ENCODE results near the gene NR1I2. TPM values are rescaled to one million over a fixed set of nuclear protein-coding genes. Genes with fewer than 3 reads are reported as not detected.

The NR1I2 gene
- total and polyA plus RNA-seq, 9 of the 15 experiments (the other 6 are each of a cell fraction or from before 2014, with no cell fraction given): not detected

DNA sequence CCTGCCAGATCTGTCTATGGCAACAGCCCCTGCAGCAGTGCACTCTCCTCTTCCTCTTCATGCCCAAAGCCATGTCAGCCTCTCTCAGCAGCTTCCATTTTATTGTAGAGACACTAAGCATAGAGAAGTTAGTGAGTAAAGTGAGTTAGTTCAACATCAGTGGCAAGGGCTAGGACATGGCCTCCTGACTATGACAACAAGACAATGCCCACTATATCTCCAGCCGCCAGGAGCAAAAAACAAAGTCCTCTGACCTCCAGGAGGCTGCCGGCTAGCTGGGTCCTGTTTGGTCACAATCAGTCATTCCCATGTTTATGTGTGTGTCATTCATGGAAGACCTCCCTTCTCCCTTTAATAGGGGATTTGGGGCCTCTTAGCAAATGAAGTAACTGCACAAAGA is 14.9 kb downstream of the NR1I2 start (continued):
- TF ChIP-seq, protein P1, sequence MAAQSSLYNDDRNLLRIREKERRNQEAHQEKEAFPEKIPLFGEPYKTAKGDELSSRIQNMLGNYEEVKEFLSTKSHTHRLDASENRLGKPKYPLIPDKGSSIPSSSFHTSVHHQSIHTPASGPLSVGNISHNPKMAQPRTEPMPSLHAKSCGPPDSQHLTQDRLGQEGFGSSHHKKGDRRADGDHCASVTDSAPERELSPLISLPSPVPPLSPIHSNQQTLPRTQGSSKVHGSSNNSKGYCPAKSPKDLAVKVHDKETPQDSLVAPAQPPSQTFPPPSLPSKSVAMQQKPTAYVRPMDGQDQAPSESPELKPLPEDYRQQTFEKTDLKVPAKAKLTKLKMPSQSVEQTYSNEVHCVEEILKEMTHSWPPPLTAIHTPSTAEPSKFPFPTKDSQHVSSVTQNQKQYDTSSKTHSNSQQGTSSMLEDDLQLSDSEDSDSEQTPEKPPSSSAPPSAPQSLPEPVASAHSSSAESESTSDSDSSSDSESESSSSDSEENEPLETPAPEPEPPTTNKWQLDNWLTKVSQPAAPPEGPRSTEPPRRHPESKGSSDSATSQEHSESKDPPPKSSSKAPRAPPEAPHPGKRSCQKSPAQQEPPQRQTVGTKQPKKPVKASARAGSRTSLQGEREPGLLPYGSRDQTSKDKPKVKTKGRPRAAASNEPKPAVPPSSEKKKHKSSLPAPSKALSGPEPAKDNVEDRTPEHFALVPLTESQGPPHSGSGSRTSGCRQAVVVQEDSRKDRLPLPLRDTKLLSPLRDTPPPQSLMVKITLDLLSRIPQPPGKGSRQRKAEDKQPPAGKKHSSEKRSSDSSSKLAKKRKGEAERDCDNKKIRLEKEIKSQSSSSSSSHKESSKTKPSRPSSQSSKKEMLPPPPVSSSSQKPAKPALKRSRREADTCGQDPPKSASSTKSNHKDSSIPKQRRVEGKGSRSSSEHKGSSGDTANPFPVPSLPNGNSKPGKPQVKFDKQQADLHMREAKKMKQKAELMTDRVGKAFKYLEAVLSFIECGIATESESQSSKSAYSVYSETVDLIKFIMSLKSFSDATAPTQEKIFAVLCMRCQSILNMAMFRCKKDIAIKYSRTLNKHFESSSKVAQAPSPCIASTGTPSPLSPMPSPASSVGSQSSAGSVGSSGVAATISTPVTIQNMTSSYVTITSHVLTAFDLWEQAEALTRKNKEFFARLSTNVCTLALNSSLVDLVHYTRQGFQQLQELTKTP (IDR thresholded peaks at IDR 0.05; ENCODE audit: low read depth in 1 of 2, partially characterized antibody in 2 of 2): peak in 1 of 2 experiments; percentile 38
- TF ChIP-seq ZFX (CRISPR knock-in tag; IDR thresholded peaks at IDR 0.05) (no peak), ESRRA (IDR thresholded peaks at IDR 0.05; ENCODE audit: borderline replicate concordance, low read depth) (no peak), SOX6 (IDR thresholded peaks at IDR 0.05) (no peak)

DNA sequence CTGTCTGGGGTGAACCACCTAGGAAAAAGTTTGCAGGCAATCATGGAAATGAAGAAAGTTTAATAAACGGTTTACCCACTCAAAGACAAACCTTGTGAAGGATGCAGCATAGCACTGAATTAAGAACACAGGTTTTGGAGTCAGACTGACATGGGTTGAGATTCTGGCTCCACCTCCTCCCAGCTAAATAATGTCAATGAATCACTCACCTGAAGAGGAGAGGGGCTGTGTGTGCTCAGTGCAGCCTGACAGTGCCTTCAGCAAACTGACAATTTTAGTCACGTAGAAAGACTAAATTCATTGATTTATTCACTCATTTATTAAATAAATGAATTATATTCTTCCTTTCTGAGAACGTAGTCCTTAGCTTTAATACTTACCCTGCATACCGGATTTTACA is 18.9 kb downstream of the NR1I2 start:
- H3K27me3 ChIP-seq (ENCODE audit: control insufficient read depth in 2 of 2, insufficient read depth in 2 of 2, low read length in 2 of 2): no peaks in the 10 kb centered on the region
- no peaks in the 10 kb centered on the region for H3K79me2 ChIP-seq (ENCODE audit: control insufficient read depth, insufficient read depth, low read length)
- 15% methylated on average over 4 of the region's 4 CpGs for WGBS (ENCODE audit: insufficient coverage, low coverage, missing lambda C conversion rate)
- FAIRE-seq (no peak), DNase-seq (ENCODE audit: extremely low read depth in 1 of 4, low spot score in 3 of 4) (no peak), ATAC-seq (no peak)
- no peaks in the 10 kb centered on the region for H4K20me1 ChIP-seq (replicated peaks; ENCODE audit: control insufficient read depth, insufficient read depth, low read length)
- no peak for TF ChIP-seq PRPF4 (IDR thresholded peaks at IDR 0.05; ENCODE audit: insufficient read depth, low read depth, low read length, poor library complexity, severe bottlenecking)
- TF ChIP-seq, protein P2, sequence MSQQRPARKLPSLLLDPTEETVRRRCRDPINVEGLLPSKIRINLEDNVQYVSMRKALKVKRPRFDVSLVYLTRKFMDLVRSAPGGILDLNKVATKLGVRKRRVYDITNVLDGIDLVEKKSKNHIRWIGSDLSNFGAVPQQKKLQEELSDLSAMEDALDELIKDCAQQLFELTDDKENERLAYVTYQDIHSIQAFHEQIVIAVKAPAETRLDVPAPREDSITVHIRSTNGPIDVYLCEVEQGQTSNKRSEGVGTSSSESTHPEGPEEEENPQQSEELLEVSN (IDR thresholded peaks at IDR 0.05; ENCODE audit: borderline replicate concordance in 1 of 2, extremely low read depth in 1 of 2, insufficient read depth in 1 of 2, insufficient read length in 1 of 2, low read depth in 1 of 2, low read length in 1 of 2, poor library complexity in 1 of 2, severe bottlenecking in 1 of 2): no peak
- TF ChIP-seq CBFA2T3 (IDR thresholded peaks at IDR 0.05): no peak
- no peak for TF ChIP-seq STAT5A (IDR thresholded peaks at IDR 0.05; ENCODE audit: borderline replicate concordance, low read length)
- TF ChIP-seq ZNF77 (CRISPR knock-in tag; IDR thresholded peaks at IDR 0.05): no peak
- no peak for TF ChIP-seq SMAD4 (CRISPR knock-in tag; conservative IDR thresholded peaks at IDR 0.05)
- TF ChIP-seq ZNF589 (CRISPR knock-in tag; IDR thresholded peaks at IDR 0.05; ENCODE audit: low read depth): no peak
- TF ChIP-seq POU5F1 (IDR thresholded peaks at IDR 0.05; ENCODE audit: borderline replicate concordance, low read depth, low read length, partially characterized antibody): no peak
- H3K9ac ChIP-seq (ENCODE audit: insufficient read depth in 1 of 2, low read depth in 2 of 2, low read length in 2 of 2): no peak overlapping the region
- H3K4me1 ChIP-seq (replicated peaks in 1 of 2; ENCODE audit: control insufficient read depth in 2 of 2, insufficient read depth in 2 of 2, low read length in 2 of 2): peaks cover 9 to 15% of the 10 kb centered on the region in 2 experiments; a peak in 3 of 5 replicates
- H3K4me3 ChIP-seq: no peak overlapping the region
- no peak overlapping the region for H2AFZ ChIP-seq (ENCODE audit: low read depth, low read length)
- H3K36me3 ChIP-seq (ENCODE audit: control insufficient read depth, insufficient read depth, low read length): no peaks in the 10 kb centered on the region
- intact Hi-C loops (cut with micrococcal nuclease) (no loop called here), in situ Hi-C loops (cut with MboI) (no loop called here)
- no peaks in the 10 kb centered on the region for H3K9me3 ChIP-seq (replicated peaks; ENCODE audit: control insufficient read depth, insufficient read depth, low read depth, low read length)
- CTCF ChIA-PET (ENCODE audit: low intra/inter-chr PET ratio): no interaction called here
- POLR2A ChIA-PET: interaction anchor here (0.8 to 1.1 kb wide), 2 partner anchors 11 to 15 kb away, joined by 3 to 4 read pairs; no protein-coding TSS in a partner anchor
- no peak overlapping the region for H3K4me2 ChIP-seq (ENCODE audit: insufficient read depth, low read length)
- BruUV-seq (replicated peaks): no TSS peak
- no peak overlapping the region for H3K27ac ChIP-seq (ENCODE audit: extremely low read depth, low read depth, low read length)
- no peaks in the 10 kb centered on the region for H3K9me1 ChIP-seq (ENCODE audit: control insufficient read depth, insufficient read depth, low read length)

All from K562 (cell line).